IPS-20b (cell line): Measurements from ENCODE around the gene VEZF1.

ENCODE experiments used
- H3K27ac ChIP-seq: one replicate; pipeline ENCODE4 v1.5.1; 2013; ENCODE audit warnings: low read length
- H3K27me3 ChIP-seq: 2 replicates; pipeline ENCODE4 v1.6.1; 2013; ENCODE audit warnings: mild to moderate bottlenecking, low read length, inconsistent platforms; ENCODE audit not compliant: insufficient read depth
- H3K36me3 ChIP-seq: 2 replicates; pipeline ENCODE4 v1.6.1; 2013; ENCODE audit warnings: low read depth, mild to moderate bottlenecking, inconsistent platforms, low read length, moderate library complexity; ENCODE audit not compliant: insufficient read depth
- H3K4me1 ChIP-seq: 2 replicates; pipeline ENCODE4 v1.6.1; 2013; ENCODE audit warnings: mild to moderate bottlenecking, control low read depth, inconsistent platforms, low read length, moderate library complexity; ENCODE audit not compliant: insufficient read depth
- H3K4me3 ChIP-seq: 2 replicates; pipeline ENCODE4 v1.5.1; 2013; ENCODE audit warnings: mild to moderate bottlenecking, low read length, inconsistent platforms
- H3K9ac ChIP-seq: 2 replicates; pipeline ENCODE4 v1.6.1; 2013; ENCODE audit warnings: low read depth, mild to moderate bottlenecking, inconsistent platforms, low read length, moderate library complexity
- H3K9me3 ChIP-seq: 2 replicates; pipeline ENCODE4 v1.6.1; 2013; ENCODE audit warnings: mild to moderate bottlenecking, low read depth, low read length, inconsistent platforms; ENCODE audit not compliant: insufficient read depth

VEZF1 gene

GRCh38 chr17:57929386-57929785 is 58.7 kb downstream of the VEZF1 start:
- Histone ChIP-seq H3K4me1 (peaks cover 11% of the 10 kb centered on the region), H3K36me3 (no peaks in the 10 kb centered on the region), H3K27me3 (peaks cover 6% of the 10 kb centered on the region), H3K4me3 (no peak overlapping the region), H3K9me3 (no peaks in the 10 kb centered on the region), H3K27ac (no peak overlapping the region), H3K9ac (no peak overlapping the region)

DNA sequence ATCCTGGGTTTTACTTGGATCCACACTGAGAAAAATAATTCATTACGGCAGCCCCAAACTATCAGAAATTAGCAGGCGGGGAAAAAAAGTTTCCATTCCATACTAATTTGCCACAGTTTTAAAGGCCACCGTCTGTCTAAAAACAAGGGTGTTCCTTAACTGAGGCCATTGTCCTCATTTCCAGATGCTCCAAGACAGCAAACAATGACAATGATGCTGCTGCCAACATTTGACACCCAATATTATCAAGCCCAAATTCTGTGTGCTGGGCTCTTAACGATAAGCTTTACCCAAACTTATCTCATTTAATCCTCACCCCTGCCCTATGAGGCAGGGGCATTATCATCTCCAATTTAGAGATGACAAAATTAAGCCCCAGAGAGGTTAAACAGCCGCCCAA is 59.1 kb downstream of the VEZF1 start:
- Histone ChIP-seq H3K36me3 (no peaks in the 10 kb centered on the region), H3K4me1 (peaks cover 11% of the 10 kb centered on the region), H3K4me3 (no peak overlapping the region), H3K9me3 (no peaks in the 10 kb centered on the region), H3K27ac (no peak overlapping the region), H3K27me3 (peaks cover 6% of the 10 kb centered on the region), H3K9ac (no peak overlapping the region)

DNA sequence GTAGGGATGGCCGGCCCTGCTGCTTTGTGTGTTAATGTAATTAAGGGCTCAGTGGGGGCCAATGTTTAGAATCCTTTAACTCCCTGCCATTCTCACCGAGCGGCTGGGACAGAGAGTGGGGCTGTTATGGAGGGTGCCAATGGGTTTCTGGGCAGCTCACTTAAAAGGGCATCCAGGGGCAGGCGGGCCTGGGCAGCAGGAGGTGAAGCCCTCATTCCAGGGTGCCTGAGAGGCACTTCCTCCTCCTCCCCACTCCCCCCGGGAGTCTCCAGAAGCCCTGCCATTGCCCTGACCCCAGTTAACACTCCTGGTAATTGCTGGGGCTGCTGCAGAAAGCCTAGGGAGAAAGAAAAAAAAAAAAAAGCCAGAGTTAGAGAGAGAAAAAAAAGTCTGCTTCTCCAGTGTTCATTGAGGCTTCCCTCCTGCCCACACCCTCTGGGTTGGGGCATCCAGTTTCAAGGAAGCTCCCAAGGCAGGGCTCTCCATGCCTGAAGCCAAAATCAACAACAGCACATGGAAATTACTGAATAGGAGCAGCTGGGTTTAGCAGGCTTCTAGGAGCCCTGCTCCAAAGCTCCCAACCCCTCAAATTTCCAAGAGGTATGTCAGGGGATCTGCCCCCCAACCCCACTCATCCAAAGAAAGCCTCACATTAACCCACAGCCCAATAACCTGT is 60.9 kb downstream of the VEZF1 start:
- H3K27ac ChIP-seq, result no peak overlapping the region
- peak overlapping the region; percentile 28; the same call in 1 of the 2 replicates for H3K4me3 ChIP-seq
- no peaks in the 10 kb centered on the region for H3K36me3 ChIP-seq
- peaks cover 6% of the 10 kb centered on the region for H3K27me3 ChIP-seq
- H3K9ac ChIP-seq, result no peak overlapping the region
- H3K9me3 ChIP-seq, result no peaks in the 10 kb centered on the region
- H3K4me1 ChIP-seq, result peaks cover 11% of the 10 kb centered on the region

DNA sequence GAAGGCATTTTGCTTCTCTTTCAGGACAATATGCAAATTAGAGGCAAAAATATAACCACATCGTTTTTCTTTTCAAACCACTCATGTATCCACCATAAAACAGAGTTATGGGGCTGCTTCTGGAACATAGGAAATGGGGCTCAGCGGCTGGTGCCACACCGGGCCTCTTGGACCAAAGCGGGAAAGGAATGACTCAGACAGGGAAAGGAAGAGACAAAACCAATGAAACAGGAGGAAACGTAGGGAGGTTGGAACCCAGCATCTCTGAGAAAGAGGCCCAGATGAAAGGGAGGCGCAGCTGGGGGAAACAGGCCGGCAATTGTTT is 61.4 kb downstream of the VEZF1 start:
- peaks cover 11% of the 10 kb centered on the region for H3K4me1 ChIP-seq
- H3K27ac ChIP-seq, result no peak overlapping the region
- no peaks in the 10 kb centered on the region for H3K36me3 ChIP-seq
- H3K9me3 ChIP-seq, result no peaks in the 10 kb centered on the region
- peaks cover 6% of the 10 kb centered on the region for H3K27me3 ChIP-seq
- no peak overlapping the region for H3K4me3 ChIP-seq
- H3K9ac ChIP-seq, result no peak overlapping the region

- H3K4me1 ChIP-seq, result peaks cover 8% of the 10 kb centered on the region
- no peak overlapping the region for H3K4me3 ChIP-seq
- H3K9ac ChIP-seq, result no peak overlapping the region
- no peak overlapping the region for H3K27ac ChIP-seq
- H3K27me3 ChIP-seq, result peaks cover 6% of the 10 kb centered on the region
- no peaks in the 10 kb centered on the region for H3K9me3 ChIP-seq
- no peaks in the 10 kb centered on the region for H3K36me3 ChIP-seq
Observed at GRCh38 chr17:57925361-57925990, 62.6 kb downstream of the VEZF1 start.

DNA sequence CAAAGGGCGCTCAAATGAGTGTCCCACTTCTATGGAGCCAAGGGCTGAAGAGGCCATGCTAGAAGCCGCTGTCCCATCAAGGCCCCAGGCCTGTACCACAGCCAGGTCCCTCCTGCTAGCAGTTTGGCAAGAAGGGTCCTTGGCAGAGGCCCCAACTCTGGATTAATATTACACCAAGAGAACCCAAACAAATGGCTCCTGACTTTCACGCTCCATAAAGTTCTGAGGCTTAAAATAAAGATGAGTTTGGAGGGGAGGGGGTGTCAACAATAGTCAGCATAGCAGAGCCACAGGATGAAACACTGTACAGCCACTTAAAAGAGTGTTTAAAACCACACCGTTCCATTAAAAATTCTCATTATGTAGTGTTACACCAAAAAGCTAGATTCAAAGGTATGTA is 63.4 kb downstream of the VEZF1 start:
- Histone ChIP-seq H3K27ac (no peak overlapping the region), H3K27me3 (peaks cover 6% of the 10 kb centered on the region), H3K9ac (no peak overlapping the region), H3K4me1 (peaks cover 8% of the 10 kb centered on the region), H3K36me3 (no peaks in the 10 kb centered on the region), H3K9me3 (no peaks in the 10 kb centered on the region), H3K4me3 (no peak overlapping the region)
